GM18870 (cell line): Measurements from ENCODE around the gene C12orf60.

Source experiments
- ATAC-seq: cut with Tn5 transposase; IDR thresholded peaks from one replicate; pipeline ENCODE4 v1.9.1; 2021; ENCODE audit warnings: moderate library complexity; ENCODE audit not compliant: unreplicated experiment

The C12orf60 gene

GRCh38 chr12:14776236-14776961 lies 27.1 kb upstream of the C12orf60 start:
- ATAC-seq: no peak

- no peak for ATAC-seq
Measured at GRCh38 chr12:14777271-14777670, 26.2 kb upstream of the C12orf60 start.

GRCh38 chr12:14779834-14780233 lies 23.6 kb upstream of the C12orf60 start:
- no peak for ATAC-seq

- no peak for ATAC-seq
Measured at GRCh38 chr12:14780859-14781258, 22.6 kb upstream of the C12orf60 start.

- ATAC-seq: no peak
Measured at GRCh38 chr12:14781563-14781962, 21.9 kb upstream of the C12orf60 start.

- ATAC-seq: no peak
Measured at GRCh38 chr12:14782756-14783155, 20.7 kb upstream of the C12orf60 start.

- no peak for ATAC-seq
Measured at GRCh38 chr12:14784471-14784870, 19.0 kb upstream of the C12orf60 start.

- no peak for ATAC-seq
Measured at GRCh38 chr12:14785568-14785967, 17.9 kb upstream of the C12orf60 start.

GRCh38 chr12:14795028-14795448 lies 8.4 kb upstream of the C12orf60 start:
- no peak for ATAC-seq

- no peak for ATAC-seq
Measured at GRCh38 chr12:14802247-14802646, 1.2 kb upstream of the C12orf60 start.

- ATAC-seq: no peak
Measured at GRCh38 chr12:14802721-14803010, 804 bp upstream of the C12orf60 start.

- peak; percentile 24 for ATAC-seq
Measured at GRCh38 chr12:14803830-14804160, 325 bp downstream of the C12orf60 start.

GRCh38 chr12:14810167-14810952 lies 6.9 kb downstream of the C12orf60 start:
- no peak for ATAC-seq

GRCh38 chr12:14810953-14811483 lies 7.5 kb downstream of the C12orf60 start:
- ATAC-seq: no peak

- ATAC-seq: no peak
Measured at GRCh38 chr12:14811486-14811885, 8.0 kb downstream of the C12orf60 start.

- ATAC-seq: no peak
Measured at GRCh38 chr12:14814014-14814413, 10.5 kb downstream of the C12orf60 start, which contains the start of gene SMCO3. TSS of gene SMCO3 (minus strand) at chr12:14814182. CDS start at chr12:14806680, 7,502 bp downstream.

- ATAC-seq: no peak
Measured at GRCh38 chr12:14824012-14824634, 20.7 kb downstream of the C12orf60 start.

- no peak for ATAC-seq
Measured at GRCh38 chr12:14825256-14825655, 21.8 kb downstream of the C12orf60 start.

GRCh38 chr12:14826491-14826890 lies 23.0 kb downstream of the C12orf60 start:
- no peak for ATAC-seq

- ATAC-seq: no peak
Measured at GRCh38 chr12:14827043-14827442, 23.6 kb downstream of the C12orf60 start.

- ATAC-seq: peak; percentile 64
Measured at GRCh38 chr12:14828892-14829291, 25.4 kb downstream of the C12orf60 start.

- no peak for ATAC-seq
Measured at GRCh38 chr12:14833336-14833735, 29.9 kb downstream of the C12orf60 start.
